ENCODE results near the gene FAM20C.

FAM20C gene

GRCh38 chr7:233249-234035 lies 41.1 kb downstream of the FAM20C start:
- in situ Hi-C loops (cut with HindIII; ENCODE audit: low sequenced_read_pairs): no loop called here
- no peak overlapping the region for H3K4me3 ChIP-seq (ENCODE audit: low read depth, low read length)
- no peak for TF ChIP-seq CTCF (IDR thresholded peaks at IDR 0.05; ENCODE audit: low read depth, low read length)
- peak; percentile 71 for DNase-seq (ENCODE audit: low read depth, low spot score)

- peak; percentile 54 for DNase-seq (ENCODE audit: low read depth, low spot score)
- no peak overlapping the region for H3K4me3 ChIP-seq (ENCODE audit: low read depth, low read length)
- TF ChIP-seq CTCF (IDR thresholded peaks at IDR 0.05; ENCODE audit: low read depth, low read length): no peak
- in situ Hi-C loops (cut with HindIII; ENCODE audit: low sequenced_read_pairs): no loop called here
Observed at GRCh38 chr7:234051-234707, 41.8 kb downstream of the FAM20C start.

GRCh38 chr7:234708-235553 lies 42.6 kb downstream of the FAM20C start:
- in situ Hi-C loops (cut with HindIII; ENCODE audit: low sequenced_read_pairs): no loop called here
- DNase-seq (ENCODE audit: low read depth, low spot score): no peak
- TF ChIP-seq CTCF (IDR thresholded peaks at IDR 0.05; ENCODE audit: low read depth, low read length): no peak
- no peak overlapping the region for H3K4me3 ChIP-seq (ENCODE audit: low read depth, low read length)

- H3K4me3 ChIP-seq (ENCODE audit: low read depth, low read length): no peak overlapping the region
- no peak for TF ChIP-seq CTCF (IDR thresholded peaks at IDR 0.05; ENCODE audit: low read depth, low read length)
- no peak for DNase-seq (ENCODE audit: low read depth, low spot score)
- in situ Hi-C loops (cut with HindIII; ENCODE audit: low sequenced_read_pairs): no loop called here
Observed at GRCh38 chr7:235576-236395, 43.4 kb downstream of the FAM20C start.

- DNase-seq (ENCODE audit: low read depth, low spot score): no peak
- no peak overlapping the region for H3K4me3 ChIP-seq (ENCODE audit: low read depth, low read length)
- in situ Hi-C loops (cut with HindIII; ENCODE audit: low sequenced_read_pairs): no loop called here
- TF ChIP-seq CTCF (IDR thresholded peaks at IDR 0.05; ENCODE audit: low read depth, low read length): no peak
Observed at GRCh38 chr7:236967-237366, 44.6 kb downstream of the FAM20C start.

- no peak for TF ChIP-seq CTCF (IDR thresholded peaks at IDR 0.05; ENCODE audit: low read depth, low read length)
- no peak overlapping the region for H3K4me3 ChIP-seq (ENCODE audit: low read depth, low read length)
- in situ Hi-C loops (cut with HindIII; ENCODE audit: low sequenced_read_pairs): no loop called here
- no peak for DNase-seq (ENCODE audit: low read depth, low spot score)
Observed at GRCh38 chr7:237385-237784, 45.0 kb downstream of the FAM20C start.
